Fibroblast of lung (primary cell): Measurements from ENCODE around the gene CDYL.

Experiments
- EZH2 ChIP-seq: IDR thresholded peaks from 2 replicates; pipeline ENCODE4 v1.5.1; 2012; ENCODE audit warnings: low read length, control low read depth, mild to moderate bottlenecking; ENCODE audit errors: missing control alignments
- TF ChIP-seq, protein P1 (sequence below), 2 donors: IDR thresholded peaks in 1 of 2; conservative IDR thresholded peaks in 1 of 2; 1 replicate in 1 of 2; 2 replicates in 1 of 2; pipeline ENCODE4 v1.5.1; 2011 to 2012; ENCODE audit warnings: low read length in 2 of 2, control low read depth in 1 of 2, inconsistent platforms in 1 of 2, low read depth in 1 of 2, mild to moderate bottlenecking in 1 of 2

DNA sequence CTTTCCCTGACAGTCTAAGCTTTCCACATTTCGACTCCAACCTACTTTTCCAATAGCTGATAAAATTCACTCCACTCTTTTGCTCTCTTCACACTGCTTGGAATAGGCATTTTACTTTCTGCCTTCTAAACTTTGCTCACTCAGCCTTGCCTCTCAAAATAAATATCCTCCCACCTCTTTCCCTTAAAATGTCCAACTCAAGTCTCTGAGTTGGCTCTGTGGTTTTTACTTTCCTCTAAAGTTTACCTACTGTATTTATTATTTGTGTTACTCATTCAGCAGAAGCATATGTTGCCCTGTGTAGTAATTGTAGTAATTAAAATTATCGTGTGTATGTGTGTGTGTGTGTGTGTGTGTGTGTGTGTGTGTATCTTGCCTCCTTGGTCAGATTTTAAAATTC lies 20.0 kb upstream of the CDYL start:
- TF ChIP-seq, protein P1, sequence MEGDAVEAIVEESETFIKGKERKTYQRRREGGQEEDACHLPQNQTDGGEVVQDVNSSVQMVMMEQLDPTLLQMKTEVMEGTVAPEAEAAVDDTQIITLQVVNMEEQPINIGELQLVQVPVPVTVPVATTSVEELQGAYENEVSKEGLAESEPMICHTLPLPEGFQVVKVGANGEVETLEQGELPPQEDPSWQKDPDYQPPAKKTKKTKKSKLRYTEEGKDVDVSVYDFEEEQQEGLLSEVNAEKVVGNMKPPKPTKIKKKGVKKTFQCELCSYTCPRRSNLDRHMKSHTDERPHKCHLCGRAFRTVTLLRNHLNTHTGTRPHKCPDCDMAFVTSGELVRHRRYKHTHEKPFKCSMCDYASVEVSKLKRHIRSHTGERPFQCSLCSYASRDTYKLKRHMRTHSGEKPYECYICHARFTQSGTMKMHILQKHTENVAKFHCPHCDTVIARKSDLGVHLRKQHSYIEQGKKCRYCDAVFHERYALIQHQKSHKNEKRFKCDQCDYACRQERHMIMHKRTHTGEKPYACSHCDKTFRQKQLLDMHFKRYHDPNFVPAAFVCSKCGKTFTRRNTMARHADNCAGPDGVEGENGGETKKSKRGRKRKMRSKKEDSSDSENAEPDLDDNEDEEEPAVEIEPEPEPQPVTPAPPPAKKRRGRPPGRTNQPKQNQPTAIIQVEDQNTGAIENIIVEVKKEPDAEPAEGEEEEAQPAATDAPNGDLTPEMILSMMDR (conservative IDR thresholded peaks at IDR 0.05 in 1 of 2, IDR thresholded peaks at IDR 0.05 in 1 of 2; ENCODE audit: low read depth in 1 of 2, low read length in 2 of 2): no peak
- no peak for TF ChIP-seq EZH2
